NCI-H128 (cell line): ENCODE measurements around the gene CCDC112.
"Not testable (repeated sequence)": the region's sequence is repeated elsewhere in the genome, so short reads cannot be mapped to it uniquely, and the experiment has no call there.

Experiments used
- DNase-seq: peaks from one replicate; lab custom pipeline; 2025; ENCODE audit not compliant: unreplicated experiment; lab: John Stamatoyannopoulos, UW

The CCDC112 gene

DNA sequence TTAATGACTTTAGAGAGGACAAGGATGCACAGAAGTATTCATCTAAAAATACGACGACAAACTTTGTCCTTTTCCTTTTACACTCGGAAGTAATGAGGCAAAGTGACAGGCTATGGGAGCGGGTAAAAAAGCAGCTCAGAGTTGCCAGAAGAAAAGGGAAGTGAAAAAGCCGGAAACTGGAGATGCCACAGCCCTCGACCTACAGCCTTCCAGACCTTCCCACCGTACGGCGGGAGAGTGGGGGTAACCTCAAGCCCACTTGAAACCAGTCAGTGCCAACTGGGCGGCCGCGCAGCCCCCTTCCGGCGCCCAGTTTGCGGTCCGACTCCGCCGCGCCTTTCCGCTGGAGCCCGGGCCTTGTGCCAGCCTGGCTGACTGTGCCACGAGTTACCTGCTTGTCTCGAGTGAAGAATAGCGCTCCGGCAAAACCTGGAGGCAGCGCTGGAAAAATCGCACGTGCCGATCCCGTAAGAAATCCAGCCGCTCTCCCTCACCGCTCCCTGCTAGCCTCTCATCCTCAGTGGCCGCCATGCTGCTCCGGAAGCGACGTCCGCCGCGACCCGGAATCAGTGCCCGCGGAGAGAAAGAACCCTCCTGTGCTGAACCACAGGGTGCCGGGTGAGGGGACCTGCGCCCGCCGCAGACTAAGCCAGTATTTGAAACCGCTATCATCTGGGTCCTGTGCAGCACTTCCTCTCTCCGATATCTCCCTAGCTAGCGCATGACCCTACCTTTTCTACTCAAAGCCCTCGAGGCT, 34.0 kb downstream of the CCDC112 start, which contains the start of gene PGGT1B:
Gene PGGT1B (minus strand): TSS at position 557 of the 757 bp plus-strand sequence. CDS start 26 bp downstream, at position 531.
- DNase-seq = no peak

DNA sequence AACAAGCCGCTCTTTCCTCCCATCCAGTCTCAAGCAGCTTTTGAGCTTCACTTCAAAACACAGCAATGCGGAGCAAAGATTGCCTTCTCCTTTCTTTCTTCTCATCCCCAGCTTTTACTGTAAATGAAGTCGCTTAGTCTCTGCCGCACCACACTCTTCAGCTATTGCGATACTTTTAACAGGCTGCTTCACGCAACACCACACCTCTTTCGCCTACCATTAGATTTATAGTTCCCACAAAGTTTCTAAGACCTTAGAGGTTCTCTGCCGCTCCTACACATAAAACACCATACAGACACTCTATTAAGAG, 34.5 kb downstream of the CCDC112 start:
- DNase-seq = no peak

GRCh38 chr5:115260248-115260647, 36.2 kb downstream of the CCDC112 start:
- no peak for DNase-seq

DNA sequence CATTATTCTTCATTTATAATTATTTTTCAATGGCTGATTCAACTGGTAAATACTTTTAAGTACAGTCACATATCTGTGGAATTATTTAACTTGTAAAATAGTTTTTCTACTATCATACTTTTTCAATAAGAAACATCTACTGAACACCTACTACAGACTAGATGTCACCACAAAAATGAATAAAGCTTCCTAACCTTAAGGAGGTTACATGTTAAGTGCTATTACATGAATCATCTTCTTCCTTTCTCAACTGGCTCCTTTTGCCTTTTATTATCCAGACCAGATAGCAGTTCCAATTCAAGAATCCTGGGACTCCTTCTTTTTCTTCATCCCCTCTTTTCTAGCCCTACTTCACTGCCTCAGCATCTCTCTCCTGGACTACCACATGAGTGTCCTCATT, 38.5 kb downstream of the CCDC112 start:
- no peak for DNase-seq

GRCh38 chr5:115249379-115249778, 47.1 kb downstream of the CCDC112 start:
- not testable (repeated sequence) for DNase-seq

DNA sequence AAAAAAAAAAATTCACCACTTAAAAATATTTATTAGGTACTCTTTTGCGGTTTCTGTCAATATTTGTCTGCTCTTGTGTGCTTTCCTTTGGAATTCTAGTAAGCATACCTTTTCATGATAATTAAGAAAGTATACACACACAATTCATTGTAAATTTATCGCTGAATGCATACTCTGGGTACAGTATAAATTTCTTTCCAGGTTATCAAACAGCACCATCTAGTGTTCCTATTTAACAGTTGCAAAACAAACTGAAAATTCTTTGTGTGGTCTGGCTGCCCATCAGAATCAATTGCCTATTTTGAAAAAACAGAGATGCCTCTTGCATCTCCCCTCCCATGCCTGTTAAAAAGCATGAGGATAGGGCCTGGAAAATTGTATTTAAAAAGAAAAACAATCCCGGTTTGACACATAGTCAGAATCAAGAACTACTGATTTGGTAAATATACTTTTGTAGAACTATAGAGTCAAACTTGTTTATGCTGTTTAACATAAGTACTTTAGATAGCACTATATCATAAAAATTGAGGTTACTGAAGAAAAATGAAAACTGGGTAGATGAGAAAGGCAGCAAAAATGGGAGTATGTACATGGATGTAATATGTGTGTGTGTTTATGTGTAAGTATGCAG, 50.0 kb downstream of the CCDC112 start:
- no peak for DNase-seq

- DNase-seq = no peak
Measured at GRCh38 chr5:115243412-115243811, 53.0 kb downstream of the CCDC112 start.

- DNase-seq = no peak
Measured at GRCh38 chr5:115241881-115242642, 54.4 kb downstream of the CCDC112 start.

DNA sequence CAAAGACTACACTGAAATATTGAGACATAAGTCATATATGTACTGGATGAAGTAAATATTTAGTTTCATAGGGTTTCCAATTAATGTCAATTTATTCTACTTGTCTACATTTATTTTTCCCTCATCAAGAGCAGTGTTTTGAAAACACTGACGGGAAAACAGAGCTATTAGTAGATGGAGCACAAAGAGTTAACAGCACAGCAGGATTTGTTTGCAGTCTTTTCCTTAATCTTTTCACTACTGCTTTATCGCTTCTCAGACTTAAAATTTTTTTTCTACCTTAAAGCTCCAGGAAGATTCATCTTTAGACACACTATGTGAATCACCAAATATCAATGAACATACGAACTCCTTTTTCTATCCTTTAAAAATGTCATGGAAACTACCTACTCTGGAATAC, 59.4 kb downstream of the CCDC112 start:
- DNase-seq = no peak

DNA sequence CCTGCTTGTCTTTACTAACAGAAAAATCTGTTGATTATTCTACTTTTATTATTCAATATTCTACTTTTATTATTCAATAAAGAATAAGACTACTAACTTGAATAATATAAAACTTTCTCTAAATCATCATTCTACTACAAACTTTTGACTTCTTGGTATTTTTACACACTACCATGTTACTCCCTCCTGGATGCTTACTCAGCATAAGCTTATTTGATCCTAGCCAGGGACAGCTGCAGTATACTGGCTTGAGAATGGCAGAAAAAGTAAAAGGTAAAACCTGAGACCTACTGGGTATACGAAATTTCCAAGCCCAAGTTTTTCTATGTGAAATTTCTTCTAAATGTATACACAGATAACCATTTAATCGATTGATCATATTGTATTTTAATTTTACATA, 59.9 kb downstream of the CCDC112 start:
- no peak for DNase-seq

GRCh38 chr5:115231598-115231997, 64.9 kb downstream of the CCDC112 start:
- no peak for DNase-seq

DNA sequence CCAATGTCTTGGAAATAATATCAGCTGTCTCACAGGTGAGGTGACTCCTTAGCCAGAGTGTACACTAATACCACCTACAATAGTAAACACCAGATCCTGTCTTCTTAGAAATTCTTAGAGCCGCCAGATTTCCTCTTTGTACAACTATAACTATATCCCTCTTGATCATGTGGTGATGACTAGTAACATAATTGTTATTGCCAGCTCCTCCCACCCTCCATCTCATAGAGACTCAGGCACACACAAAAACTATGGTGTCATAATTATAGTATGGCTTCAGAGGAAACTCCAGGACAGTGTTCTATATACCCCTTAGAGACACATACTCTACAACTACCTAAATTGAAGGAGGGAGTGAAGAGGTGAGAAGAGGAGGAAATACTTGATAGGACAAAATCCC, 66.8 kb downstream of the CCDC112 start:
- no peak for DNase-seq

GRCh38 chr5:115227281-115227680, 69.2 kb downstream of the CCDC112 start:
- DNase-seq = no peak
